Ascending aorta (tissue), 2 donors: Measurements from ENCODE around the gene RGS3. TPM values are rescaled to one million over a fixed set of nuclear protein-coding genes. Genes with fewer than 3 reads are reported as not detected.
A peak's percentile ranks its signal among the peaks of the same experiment; 100 is the strongest.

Experiments
- DNase-seq, 2 donors: peaks; one replicate each; pipeline ENCODE4 v3.0.0-alpha.2; 2019; ENCODE audit warnings: low spot score in 2 of 2
- H3K27ac ChIP-seq, 2 donors: fragments of 200-600 bp; sonication (generic); one replicate each; pipeline ENCODE4 v1.5.1; 2016 to 2017; ENCODE audit warnings: mild to moderate bottlenecking in 1 of 2
- H3K27me3 ChIP-seq: fragments of 200-600 bp; sonication (generic); one replicate; pipeline ENCODE4 v1.5.1; 2017
- H3K36me3 ChIP-seq, 2 donors: fragments of 200-600 bp; sonication (generic); one replicate each; pipeline ENCODE4 v1.5.1; 2016
- H3K4me1 ChIP-seq, 2 donors: fragments of 200-600 bp; sonication (generic); one replicate each; pipeline ENCODE4 v1.5.1; 2016 to 2017; ENCODE audit warnings: mild to moderate bottlenecking in 1 of 2
- H3K4me3 ChIP-seq, 2 donors: fragments of 200-600 bp; sonication (generic); one replicate each; pipeline ENCODE4 v1.5.1; 2016 to 2017; ENCODE audit warnings: mild to moderate bottlenecking in 1 of 2
- H3K9me3 ChIP-seq, 2 donors: fragments of 200-600 bp; sonication (generic); one replicate each; pipeline ENCODE4 v1.5.1; 2016
- CTCF ChIP-seq, 3 experiments: fragments of 200-600 bp in 2 of 3; fragments of 450-650 bp in 1 of 3; sonication (generic) in 2 of 3; IDR thresholded peaks; one replicate each; pipeline ENCODE4 v1.5.1; 2016 to 2019; ENCODE audit warnings: antibody characterized with exemption in 3 of 3, mild to moderate bottlenecking in 1 of 3, moderate library complexity in 1 of 3
- intact Hi-C: fragments of 100-400 bp; cut with DNase I; formaldehyde crosslinking; loops from one replicate; pipeline ENCODE4 v1.15.1; 2023
- total RNA-seq: library from RNA; depleted of rRNA; stranded (reverse); fragments of >200 nt; gene quantifications from one replicate; pipeline ENCODE4 v1.1.0, GENCODE V29; 2016

RGS3 gene
- total RNA-seq, 1 donor from 2014 or later = 125 TPM

GRCh38 chr9:113559834-113560800, 96.6 kb downstream of the RGS3 start:
- Histone ChIP-seq H3K9me3 (no peaks in the 10 kb centered on the region), H3K27ac (peak overlapping the region; percentile 72 to 74), H3K4me3 (no peak overlapping the region), H3K36me3 (no peaks in the 10 kb centered on the region), H3K4me1 (peaks cover 12 to 32% of the 10 kb centered on the region in 2 donors), H3K27me3 (no peaks in the 10 kb centered on the region)
- peak in 1 of 2 donors; percentile 50 for DNase-seq
- TF ChIP-seq CTCF (IDR thresholded peaks at IDR 0.05) = no peak
- intact Hi-C loops = loop anchor here (5.0 kb wide), 1 partner anchor 38 kb away; no protein-coding TSS in a partner anchor

- peak overlapping the region; percentile 94 to 97 for H3K27ac ChIP-seq
- H3K27me3 ChIP-seq = no peaks in the 10 kb centered on the region
These were observed 99.3 kb downstream of the RGS3 start for GRCh38 chr9:113562653-113563381.

GRCh38 chr9:113563826-113564497, 100.4 kb downstream of the RGS3 start:
- peak in 1 of 2 donors; percentile 56 for DNase-seq
- no peak for TF ChIP-seq CTCF (IDR thresholded peaks at IDR 0.05)
- H3K4me1 ChIP-seq = peaks cover 33 to 52% of the 10 kb centered on the region in 2 donors

More at GRCh38 chr9:113562653-113563381, 99.3 kb downstream of the RGS3 start:
- no peaks in the 10 kb centered on the region for H3K36me3 ChIP-seq
- H3K9me3 ChIP-seq = no peaks in the 10 kb centered on the region
- H3K4me1 ChIP-seq = peaks cover 29 to 47% of the 10 kb centered on the region in 2 donors
- intact Hi-C loops = no loop called here
- no peak for TF ChIP-seq CTCF (IDR thresholded peaks at IDR 0.05)
- no peak overlapping the region for H3K4me3 ChIP-seq
- peak in 1 of 2 donors; percentile 60 for DNase-seq

GRCh38 chr9:113564498-113565237, 101.1 kb downstream of the RGS3 start:
- peak overlapping the region; percentile 94 to 97 for H3K27ac ChIP-seq
- peak in 1 of 2 donors; percentile 90 for DNase-seq

More at GRCh38 chr9:113563826-113564497, 100.4 kb downstream of the RGS3 start:
- H3K36me3 ChIP-seq = no peaks in the 10 kb centered on the region
- peak overlapping the region; percentile 94 to 97 for H3K27ac ChIP-seq
- H3K27me3 ChIP-seq = no peaks in the 10 kb centered on the region
- intact Hi-C loops = no loop called here
- H3K9me3 ChIP-seq = no peaks in the 10 kb centered on the region
- peak overlapping the region in 1 of 2 donors; percentile 81 for H3K4me3 ChIP-seq

More at GRCh38 chr9:113564498-113565237, 101.1 kb downstream of the RGS3 start:
- Histone ChIP-seq H3K9me3 (no peaks in the 10 kb centered on the region), H3K36me3 (no peaks in the 10 kb centered on the region), H3K27me3 (no peaks in the 10 kb centered on the region), H3K4me1 (peaks cover 34 to 53% of the 10 kb centered on the region in 2 donors), H3K4me3 (peak overlapping the region; percentile 52 to 81)
- intact Hi-C loops = loop anchor here (1.0 to 5.0 kb wide), 2 partner anchors 16 to 102 kb away; partner anchors contain the start of gene RGS3
- TF ChIP-seq CTCF (IDR thresholded peaks at IDR 0.05) = no peak
